ENCODE measurements around the gene ROCK2. TPM values are rescaled to one million over a fixed set of nuclear protein-coding genes. Genes with fewer than 3 reads are reported as not detected.

The ROCK2 gene
- total and polyA plus RNA-seq, 4 experiments from 2014 or later: 4.0 to 26.7 (median 21.6) TPM

GRCh38 chr2:11343650-11344341 lies 640 bp downstream of the ROCK2 start:
- H3K4me1 Mint-ChIP-seq: peaks cover 26 to 49% (median 28%) of the 10 kb centered on the region in 4 donors
- peaks cover 0 to 11% of the 10 kb centered on the region in 2 donors for H3K36me3 Mint-ChIP-seq
- H3K9me3 Mint-ChIP-seq: no peaks in the 10 kb centered on the region
- intact Hi-C loops (cut with micrococcal nuclease): loop anchor here (1.0 to 10.0 kb wide), 4 partner anchors 188 to 1391 kb away; partner anchors contain the start of genes GRHL1, LPIN1, PDIA6 and SLC66A3
- CTCF ChIA-PET (ENCODE audit: partially characterized antibody): interaction anchor here (1.3 kb wide), 1 partner anchor 211 kb away, joined by 10 read pairs; a partner anchor contains a TSS
- DNase-seq: peak; percentile 19 to 41 (median 23)
- H3K27me3 Mint-ChIP-seq: no peaks in the 10 kb centered on the region
- H3K27ac ChIP-seq (ENCODE audit: low read depth, low read length): peak overlapping the region; percentile 53
- no peaks in the 10 kb centered on the region for H3K9me3 ChIP-seq (ENCODE audit: control insufficient read depth in 1 of 2, low read length in 2 of 2)
- H3K27ac Mint-ChIP-seq: peak overlapping the region; percentile 83 to 97 (median 95)
- H3K4me3 ChIP-seq (ENCODE audit: low read length in 2 of 2): peak overlapping the region; percentile 81 to 94
- H3K4me1 ChIP-seq (ENCODE audit: insufficient read depth, low read length): peaks cover 40% of the 10 kb centered on the region
- POLR2A ChIA-PET (ENCODE audit: partially characterized antibody): interaction anchor here (0.9 to 3.0 kb wide), 11 partner anchors 12 to 1316 kb away, joined by 3 to 24 read pairs (median 7); partner anchors contain the start of genes E2F6, PDIA6 and SLC66A3
- H3K4me3 Mint-ChIP-seq: peak overlapping the region; percentile 94 to 100 (median 98)
- no peaks in the 10 kb centered on the region for H3K36me3 ChIP-seq (ENCODE audit: insufficient read depth, low read length)
- H3K27me3 ChIP-seq (ENCODE audit: insufficient read depth, low read length): no peaks in the 10 kb centered on the region

- Mint-ChIP-seq H3K4me1 (peaks cover 27 to 54% (median 32%) of the 10 kb centered on the region in 4 donors), H3K4me3 (peak overlapping the region; percentile 94 to 100 (median 98)), H3K27ac (peak overlapping the region; percentile 83 to 97 (median 95)), H3K27me3 (no peaks in the 10 kb centered on the region), H3K36me3 (peaks cover 0 to 11% of the 10 kb centered on the region in 2 donors), H3K9me3 (no peaks in the 10 kb centered on the region)
- Histone ChIP-seq H3K36me3 (ENCODE audit: insufficient read depth, low read length) (no peaks in the 10 kb centered on the region), H3K27me3 (ENCODE audit: insufficient read depth, low read length) (no peaks in the 10 kb centered on the region), H3K4me3 (ENCODE audit: low read length in 2 of 2) (peak overlapping the region; percentile 81 to 94), H3K9me3 (ENCODE audit: control insufficient read depth in 1 of 2, low read length in 2 of 2) (no peaks in the 10 kb centered on the region), H3K27ac (ENCODE audit: low read depth, low read length) (peak overlapping the region; percentile 53), H3K4me1 (ENCODE audit: insufficient read depth, low read length) (peaks cover 40% of the 10 kb centered on the region)
- ChIA-PET POLR2A (ENCODE audit: partially characterized antibody) (interaction anchor here (0.9 to 3.0 kb wide), 8 partner anchors 17 to 1315 kb away, joined by 3 to 24 read pairs (median 8); partner anchors contain the start of genes E2F6, PDIA6 and SLC66A3), CTCF (ENCODE audit: partially characterized antibody) (interaction anchor here (1.3 kb wide), 1 partner anchor 210 kb away, joined by 10 read pairs; a partner anchor contains a TSS)
- intact Hi-C loops (cut with micrococcal nuclease): loop anchor here (5.0 to 10.0 kb wide), 2 partner anchors 401 to 1391 kb away; partner anchors contain the start of genes GRHL1 and LPIN1
- DNase-seq: peak in 2 of 5 donors; percentile 8 to 44
Measured at GRCh38 chr2:11343368-11343649, 1.1 kb downstream of the ROCK2 start.

GRCh38 chr2:11342551-11343367 lies 1.7 kb downstream of the ROCK2 start:
- Mint-ChIP-seq H3K9me3 (no peaks in the 10 kb centered on the region), H3K4me3 (peak overlapping the region; percentile 94 to 100 (median 98)), H3K27ac (peak overlapping the region in 6 of 7 donors; percentile 83 to 97 (median 96)), H3K4me1 (peaks cover 27 to 54% (median 33%) of the 10 kb centered on the region in 4 donors), H3K27me3 (no peaks in the 10 kb centered on the region), H3K36me3 (peaks cover 2 to 11% of the 10 kb centered on the region in 2 donors)
- ChIA-PET CTCF (ENCODE audit: partially characterized antibody) (interaction anchor here (1.3 kb wide), 1 partner anchor 210 kb away, joined by 10 read pairs; a partner anchor contains a TSS), POLR2A (ENCODE audit: partially characterized antibody) (interaction anchor here (0.9 to 3.0 kb wide), 3 partner anchors 16 to 188 kb away, joined by 3 to 24 read pairs (median 11); partner anchors contain the start of genes E2F6 and SLC66A3)
- intact Hi-C loops (cut with micrococcal nuclease): loop anchor here (5.0 to 10.0 kb wide), 2 partner anchors 402 to 1390 kb away; partner anchors contain the start of genes GRHL1 and LPIN1
- Histone ChIP-seq H3K27ac (ENCODE audit: low read depth, low read length) (peak overlapping the region; percentile 53), H3K9me3 (ENCODE audit: control insufficient read depth in 1 of 2, low read length in 2 of 2) (no peaks in the 10 kb centered on the region), H3K27me3 (ENCODE audit: insufficient read depth, low read length) (no peaks in the 10 kb centered on the region), H3K36me3 (ENCODE audit: insufficient read depth, low read length) (no peaks in the 10 kb centered on the region), H3K4me1 (ENCODE audit: insufficient read depth, low read length) (peaks cover 40% of the 10 kb centered on the region), H3K4me3 (ENCODE audit: low read length in 2 of 2) (peak overlapping the region; percentile 81 to 94)
- DNase-seq: no peak

GRCh38 chr2:11340717-11341116 lies 3.7 kb downstream of the ROCK2 start:
- peaks cover 40% of the 10 kb centered on the region for H3K4me1 ChIP-seq (ENCODE audit: insufficient read depth, low read length)
- no peaks in the 10 kb centered on the region for H3K27me3 ChIP-seq (ENCODE audit: insufficient read depth, low read length)
- CTCF ChIA-PET (ENCODE audit: partially characterized antibody): no interaction called here
- Mint-ChIP-seq H3K4me1 (peaks cover 32 to 60% (median 36%) of the 10 kb centered on the region in 4 donors), H3K9me3 (peaks cover 0 to 2% (median 0%) of the 10 kb centered on the region in 8 donors), H3K27me3 (no peaks in the 10 kb centered on the region), H3K27ac (no peak overlapping the region), H3K4me3 (peak overlapping the region in 1 of 8 donors; percentile 24), H3K36me3 (peaks cover 7 to 11% of the 10 kb centered on the region in 2 donors)
- no peak overlapping the region for H3K4me3 ChIP-seq (ENCODE audit: low read length in 2 of 2)
- POLR2A ChIA-PET (ENCODE audit: partially characterized antibody): interaction anchor here (0.7 kb wide), 1 partner anchor 185 kb away, joined by 4 read pairs; no protein-coding TSS in a partner anchor
- H3K36me3 ChIP-seq (ENCODE audit: insufficient read depth, low read length): no peaks in the 10 kb centered on the region
- DNase-seq: no peak
- H3K9me3 ChIP-seq (ENCODE audit: control insufficient read depth in 1 of 2, low read length in 2 of 2): no peaks in the 10 kb centered on the region
- no peak overlapping the region for H3K27ac ChIP-seq (ENCODE audit: low read depth, low read length)
- intact Hi-C loops (cut with micrococcal nuclease): loop anchor here (5.0 to 10.0 kb wide), 2 partner anchors 404 to 1388 kb away; partner anchors contain the start of genes GRHL1 and LPIN1

- Mint-ChIP-seq H3K36me3 (peaks cover 7 to 10% of the 10 kb centered on the region in 2 donors), H3K27ac (no peak overlapping the region), H3K4me1 (peaks cover 29 to 60% (median 44%) of the 10 kb centered on the region in 4 donors), H3K27me3 (no peaks in the 10 kb centered on the region), H3K4me3 (peak overlapping the region in 2 of 8 donors; percentile 20 to 40), H3K9me3 (peaks cover 0 to 2% (median 0%) of the 10 kb centered on the region in 8 donors)
- Histone ChIP-seq H3K9me3 (ENCODE audit: control insufficient read depth in 1 of 2, low read length in 2 of 2) (no peaks in the 10 kb centered on the region), H3K4me3 (ENCODE audit: low read length in 2 of 2) (no peak overlapping the region), H3K27me3 (ENCODE audit: insufficient read depth, low read length) (no peaks in the 10 kb centered on the region), H3K4me1 (ENCODE audit: insufficient read depth, low read length) (peaks cover 34% of the 10 kb centered on the region), H3K36me3 (ENCODE audit: insufficient read depth, low read length) (no peaks in the 10 kb centered on the region), H3K27ac (ENCODE audit: low read depth, low read length) (no peak overlapping the region)
- DNase-seq: no peak
- CTCF ChIA-PET (ENCODE audit: partially characterized antibody): no interaction called here
- intact Hi-C loops (cut with micrococcal nuclease): loop anchor here (5.0 to 10.0 kb wide), 2 partner anchors 405 to 1387 kb away; partner anchors contain the start of genes GRHL1 and LPIN1
- POLR2A ChIA-PET (ENCODE audit: partially characterized antibody): no interaction called here
Measured at GRCh38 chr2:11339508-11340083, 4.8 kb downstream of the ROCK2 start.

GRCh38 chr2:11338580-11338979 lies 5.9 kb downstream of the ROCK2 start:
- Mint-ChIP-seq H3K4me3 (no peak overlapping the region), H3K9me3 (peaks cover 0 to 2% (median 0%) of the 10 kb centered on the region in 8 donors), H3K27me3 (no peaks in the 10 kb centered on the region), H3K27ac (no peak overlapping the region), H3K36me3 (peaks cover 7 to 9% of the 10 kb centered on the region in 2 donors), H3K4me1 (peaks cover 31 to 59% (median 47%) of the 10 kb centered on the region in 4 donors)
- Histone ChIP-seq H3K4me1 (ENCODE audit: insufficient read depth, low read length) (peaks cover 34% of the 10 kb centered on the region), H3K27me3 (ENCODE audit: insufficient read depth, low read length) (no peaks in the 10 kb centered on the region), H3K4me3 (ENCODE audit: low read length in 2 of 2) (no peak overlapping the region), H3K9me3 (ENCODE audit: control insufficient read depth in 1 of 2, low read length in 2 of 2) (no peaks in the 10 kb centered on the region), H3K36me3 (ENCODE audit: insufficient read depth, low read length) (no peaks in the 10 kb centered on the region), H3K27ac (ENCODE audit: low read depth, low read length) (no peak overlapping the region)
- intact Hi-C loops (cut with micrococcal nuclease): no loop called here
- ChIA-PET POLR2A (ENCODE audit: partially characterized antibody) (interaction anchor here (0.7 kb wide), 1 partner anchor 127 kb away, joined by 4 read pairs; no protein-coding TSS in a partner anchor), CTCF (ENCODE audit: partially characterized antibody) (no interaction called here)
- DNase-seq: no peak

Measured in CD4-positive, alpha-beta memory T cell (primary cell).